ENCODE data around the gene DERL3. TPM values are rescaled to one million over a fixed set of nuclear protein-coding genes. Genes with fewer than 3 reads are reported as not detected.

DERL3 gene
- total and polyA plus RNA-seq, 2 donors (not counting 1 experiment from before 2014, with no cell fraction given), result 77.0 to 142 TPM

DNA sequence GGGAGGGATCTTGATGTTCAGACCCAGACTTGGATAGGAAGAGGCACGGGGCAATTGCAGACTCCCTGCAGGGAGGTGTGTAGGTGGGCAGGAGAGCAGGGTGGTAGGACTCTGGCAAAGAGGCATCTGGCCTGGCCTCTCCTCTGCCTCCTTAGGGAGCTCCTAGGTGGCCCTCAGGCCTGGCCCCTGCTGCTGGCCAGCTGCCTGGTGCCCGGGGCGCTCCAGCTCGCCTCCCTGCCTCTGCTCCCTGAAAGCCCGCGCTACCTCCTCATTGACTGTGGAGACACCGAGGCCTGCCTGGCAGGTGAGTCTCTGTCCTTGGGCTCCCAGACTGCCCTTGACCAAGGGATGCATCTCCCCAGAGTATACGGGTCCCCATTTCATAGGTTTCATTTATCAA, 38.8 kb upstream of the DERL3 start:
- Histone ChIP-seq H3K4me2 (replicated peaks; ENCODE audit: low read depth, low read length, poor library complexity, severe bottlenecking) (no peak overlapping the region), H3K27ac (ENCODE audit: low read length in 2 of 2) (no peak overlapping the region), H4K20me1 (ENCODE audit: control insufficient read depth, insufficient read depth, low read length, poor library complexity, severe bottlenecking) (no peaks in the 10 kb centered on the region), H3K4me1 (ENCODE audit: control insufficient read depth in 2 of 2, insufficient read depth in 2 of 2, low read length in 2 of 2) (no peaks in the 10 kb centered on the region), H3K4me3 (ENCODE audit: control extremely low read depth in 1 of 5, extremely low read depth in 1 of 5, insufficient read depth in 1 of 5, low read depth in 2 of 5, low read length in 4 of 5) (no peak overlapping the region), H3K79me2 (ENCODE audit: control insufficient read depth, insufficient read depth, low read length) (no peaks in the 10 kb centered on the region), H3K9ac (ENCODE audit: low read length) (no peak overlapping the region), H3K9me3 (ENCODE audit: control extremely low read depth in 1 of 3, control insufficient read depth in 2 of 3, insufficient read depth in 1 of 3, low read length in 2 of 3) (no peaks in the 10 kb centered on the region), H2AFZ (ENCODE audit: insufficient read depth, low read depth, low read length, poor library complexity, severe bottlenecking) (no peak overlapping the region), H3K27me3 (replicated peaks in 1 of 4; ENCODE audit: control extremely low read depth in 1 of 4, control insufficient read depth in 3 of 4, insufficient read depth in 4 of 4, low read length in 3 of 4) (no peaks in the 10 kb centered on the region), H3K36me3 (replicated peaks in 1 of 2; ENCODE audit: control extremely low read depth in 1 of 2, control insufficient read depth in 1 of 2, extremely low read depth in 1 of 2, insufficient read depth in 2 of 2, low read length in 1 of 2) (peaks cover 0 to 40% of the 10 kb centered on the region in 2 experiments)
- no peak for DNase-seq
- POLR2A ChIA-PET, result no interaction called here
- Mint-ChIP-seq H3K27me3 (no peaks in the 10 kb centered on the region), H3K4me3 (no peak overlapping the region), H3K9me3 (ENCODE audit: insufficient read depth) (no peaks in the 10 kb centered on the region), H3K4me1 (no peaks in the 10 kb centered on the region), H3K27ac (no peak overlapping the region)
- ATAC-seq (ENCODE audit: low read depth), result no peak
- CTCF ChIA-PET, result no interaction called here
- intact Hi-C loops (cut with micrococcal nuclease), result no loop called here
- TF ChIP-seq CTCF (IDR thresholded peaks at IDR 0.05), result no peak
- no peak for TF ChIP-seq EZH2 (IDR thresholded peaks at IDR 0.05; ENCODE audit: borderline replicate concordance, insufficient read depth, low read depth, low read length, poor library complexity, severe bottlenecking)
- WGBS (ENCODE audit: insufficient coverage), result 97% methylated on average over 8 of the region's 8 CpGs

DNA sequence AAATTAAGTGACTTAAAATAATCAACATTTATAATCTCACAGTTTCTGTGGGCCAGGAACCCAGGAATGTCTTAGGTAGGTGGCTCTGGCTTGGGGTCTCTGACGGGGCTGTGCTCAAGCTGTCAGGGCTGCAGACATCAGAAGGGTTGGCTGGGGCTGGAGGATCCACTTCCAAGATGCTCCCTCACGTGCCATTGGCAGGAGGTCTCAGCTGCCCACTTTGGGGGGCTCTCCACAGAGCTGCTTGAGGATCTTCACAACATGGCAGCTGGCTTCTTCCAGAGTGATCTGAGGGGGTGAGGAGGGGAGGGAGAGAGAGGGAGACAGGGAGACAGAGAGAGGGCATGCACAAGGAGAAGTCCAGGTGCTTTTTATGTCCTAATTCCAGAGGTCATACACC, 37.0 kb upstream of the DERL3 start:
- H3K4me1 ChIP-seq (ENCODE audit: control insufficient read depth in 2 of 2, insufficient read depth in 2 of 2, low read length in 2 of 2), result no peaks in the 10 kb centered on the region
- no peak overlapping the region for H2AFZ ChIP-seq (ENCODE audit: insufficient read depth, low read depth, low read length, poor library complexity, severe bottlenecking)
- no peak overlapping the region for H3K27ac ChIP-seq (ENCODE audit: low read length in 2 of 2)
- H3K4me3 ChIP-seq (ENCODE audit: control extremely low read depth in 1 of 5, extremely low read depth in 1 of 5, insufficient read depth in 1 of 5, low read depth in 2 of 5, low read length in 4 of 5), result no peak overlapping the region
- H3K79me2 ChIP-seq (ENCODE audit: control insufficient read depth, insufficient read depth, low read length), result no peaks in the 10 kb centered on the region
- ChIA-PET POLR2A (no interaction called here), CTCF (interaction anchor here (1.4 kb wide), 1 partner anchor 10 kb away, joined by 3 read pairs; no protein-coding TSS in a partner anchor)
- peaks cover 0 to 39% of the 10 kb centered on the region in 2 experiments for H3K36me3 ChIP-seq (replicated peaks in 1 of 2; ENCODE audit: control extremely low read depth in 1 of 2, control insufficient read depth in 1 of 2, extremely low read depth in 1 of 2, insufficient read depth in 2 of 2, low read length in 1 of 2)
- Mint-ChIP-seq H3K4me1 (no peaks in the 10 kb centered on the region), H3K9me3 (ENCODE audit: insufficient read depth) (no peaks in the 10 kb centered on the region), H3K27me3 (no peaks in the 10 kb centered on the region), H3K27ac (no peak overlapping the region), H3K4me3 (no peak overlapping the region)
- DNase-seq (no peak), ATAC-seq (ENCODE audit: low read depth) (no peak)
- intact Hi-C loops (cut with micrococcal nuclease), result no loop called here
- 95% methylated on average over 2 of the region's 2 CpGs for WGBS (ENCODE audit: insufficient coverage)
- H3K27me3 ChIP-seq (replicated peaks in 1 of 4; ENCODE audit: control extremely low read depth in 1 of 4, control insufficient read depth in 3 of 4, insufficient read depth in 4 of 4, low read length in 3 of 4), result no peaks in the 10 kb centered on the region
- no peaks in the 10 kb centered on the region for H4K20me1 ChIP-seq (ENCODE audit: control insufficient read depth, insufficient read depth, low read length, poor library complexity, severe bottlenecking)
- H3K9ac ChIP-seq (ENCODE audit: low read length), result no peak overlapping the region
- no peaks in the 10 kb centered on the region for H3K9me3 ChIP-seq (ENCODE audit: control extremely low read depth in 1 of 3, control insufficient read depth in 2 of 3, insufficient read depth in 1 of 3, low read length in 2 of 3)
- TF ChIP-seq CTCF (IDR thresholded peaks at IDR 0.05), result no peak
- no peak for TF ChIP-seq EZH2 (IDR thresholded peaks at IDR 0.05; ENCODE audit: borderline replicate concordance, insufficient read depth, low read depth, low read length, poor library complexity, severe bottlenecking)
- H3K4me2 ChIP-seq (replicated peaks; ENCODE audit: low read depth, low read length, poor library complexity, severe bottlenecking), result no peak overlapping the region

All from B cell (primary cell).